ENCODE results near the gene FLAD1. TPM values are rescaled to one million over a fixed set of nuclear protein-coding genes. Genes with fewer than 3 reads are reported as not detected.
A peak's percentile ranks its signal among the peaks of the same experiment; 100 is the strongest.
"Not testable (repeated sequence)": the region's sequence is repeated elsewhere in the genome, so short reads cannot be mapped to it uniquely, and the experiment has no call there.

FLAD1 gene
- total RNA-seq, 1 donor from 2014 or later, result 37.9 TPM

GRCh38 chr1:154988058-154988954 lies 5.2 kb downstream of the FLAD1 start:
- DNase-seq (ENCODE audit: low spot score), result no peak

DNA sequence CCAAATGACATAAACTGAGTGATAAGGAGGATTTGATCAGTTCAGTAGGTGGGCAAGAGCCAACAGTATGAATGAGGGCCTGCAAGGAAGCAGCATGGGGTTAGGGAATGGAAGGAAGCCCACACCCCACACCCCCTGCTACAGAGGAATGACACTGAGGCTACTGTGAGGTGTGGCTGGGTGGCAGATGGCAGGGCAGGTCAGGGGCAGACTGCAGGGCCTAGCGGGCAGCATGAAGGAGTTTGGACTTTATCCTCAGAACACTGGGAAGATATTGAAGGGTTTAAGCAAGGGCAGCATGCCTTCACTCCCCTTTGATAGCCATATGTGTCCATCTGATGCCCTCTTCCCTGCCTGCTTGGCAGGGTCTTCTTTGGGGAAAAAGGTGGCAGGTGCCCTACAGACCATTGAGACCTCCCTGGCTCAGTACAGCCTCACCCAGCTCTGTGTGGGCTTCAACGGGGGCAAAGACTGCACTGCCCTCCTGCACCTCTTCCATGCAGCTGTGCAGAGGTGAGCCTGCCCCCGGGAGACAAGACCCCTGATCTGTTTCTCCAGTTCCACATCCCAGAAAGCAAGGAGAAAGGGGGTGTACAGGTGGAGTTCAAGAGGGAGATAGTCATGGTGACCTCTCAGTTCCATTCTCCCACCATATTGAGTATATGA lies 6.2 kb downstream of the FLAD1 start:
- DNase-seq (ENCODE audit: low spot score), result no peak

GRCh38 chr1:154990276-154990675 lies 7.1 kb downstream of the FLAD1 start:
- no peak for DNase-seq (ENCODE audit: low spot score)

DNA sequence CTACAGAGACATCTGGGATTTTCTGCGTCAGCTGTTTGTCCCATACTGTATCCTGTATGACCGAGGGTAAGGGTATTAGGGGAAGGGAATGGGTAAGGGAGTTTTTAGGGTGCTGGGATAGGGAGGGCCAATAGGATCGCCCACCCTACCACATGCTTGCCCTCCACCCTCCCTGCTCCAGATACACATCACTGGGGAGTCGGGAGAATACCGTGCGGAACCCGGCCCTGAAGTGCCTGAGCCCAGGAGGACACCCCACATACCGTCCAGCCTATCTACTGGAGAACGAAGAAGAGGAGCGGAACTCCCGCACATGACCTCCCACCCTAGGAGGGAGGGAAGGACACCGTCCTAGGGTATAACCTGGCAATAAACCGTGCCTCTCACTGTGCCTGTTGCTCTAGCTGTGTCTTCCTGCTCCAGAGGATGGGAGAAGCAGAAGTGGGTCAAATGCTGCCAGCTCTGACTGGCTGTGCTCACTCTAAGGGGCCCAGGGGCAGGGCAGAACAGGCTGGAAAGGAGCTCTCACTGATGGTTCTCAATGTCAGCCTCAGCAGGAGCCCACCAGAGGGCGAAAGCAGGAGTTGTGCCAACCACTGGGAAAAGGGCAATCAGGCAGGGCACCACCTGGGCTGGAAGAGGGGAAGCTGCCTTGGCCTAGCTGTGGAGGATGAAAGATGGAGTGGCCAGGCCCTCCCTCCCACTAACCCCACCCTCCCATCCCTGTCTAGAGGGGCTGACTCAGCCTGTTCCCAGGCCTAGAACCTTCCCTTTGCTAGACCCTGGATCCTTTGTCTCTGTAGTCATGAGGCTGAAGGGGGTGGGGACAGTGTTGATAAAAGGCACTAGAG lies 9.8 kb downstream of the FLAD1 start:
- DNase-seq (ENCODE audit: low spot score), result no peak

GRCh38 chr1:154993572-154994268 lies 10.6 kb downstream of the FLAD1 start, which contains the start of gene LENEP:
TSS of gene LENEP (plus strand) at chr1:154993586. CDS start at chr1:154993608, 22 bp downstream.
- DNase-seq (ENCODE audit: low spot score), result no peak

DNA sequence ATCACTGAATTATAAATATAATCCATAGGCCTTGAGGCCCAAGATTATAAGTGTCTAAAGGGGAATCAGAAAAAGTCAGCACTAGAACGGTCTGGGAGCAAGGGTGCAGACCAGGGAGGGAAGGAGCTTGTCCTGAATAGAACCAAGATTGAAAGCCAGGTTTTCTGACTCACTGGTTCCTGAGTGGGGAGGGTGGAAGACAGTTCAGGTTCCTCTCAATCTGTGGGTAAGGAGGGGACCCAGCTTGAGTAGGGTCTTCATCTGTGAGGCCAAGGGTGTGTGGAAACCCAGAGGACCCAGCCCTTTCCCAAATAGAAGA lies 11.1 kb downstream of the FLAD1 start:
- no peak for DNase-seq (ENCODE audit: low spot score)

- DNase-seq (ENCODE audit: low spot score), result no peak
Observed at GRCh38 chr1:154994591-154994990, 11.4 kb downstream of the FLAD1 start.

GRCh38 chr1:154995301-154995983 lies 12.3 kb downstream of the FLAD1 start:
- DNase-seq (ENCODE audit: low spot score), result not testable (repeated sequence)

GRCh38 chr1:154996966-154997701 lies 14.0 kb downstream of the FLAD1 start:
- DNase-seq (ENCODE audit: low spot score), result no peak

DNA sequence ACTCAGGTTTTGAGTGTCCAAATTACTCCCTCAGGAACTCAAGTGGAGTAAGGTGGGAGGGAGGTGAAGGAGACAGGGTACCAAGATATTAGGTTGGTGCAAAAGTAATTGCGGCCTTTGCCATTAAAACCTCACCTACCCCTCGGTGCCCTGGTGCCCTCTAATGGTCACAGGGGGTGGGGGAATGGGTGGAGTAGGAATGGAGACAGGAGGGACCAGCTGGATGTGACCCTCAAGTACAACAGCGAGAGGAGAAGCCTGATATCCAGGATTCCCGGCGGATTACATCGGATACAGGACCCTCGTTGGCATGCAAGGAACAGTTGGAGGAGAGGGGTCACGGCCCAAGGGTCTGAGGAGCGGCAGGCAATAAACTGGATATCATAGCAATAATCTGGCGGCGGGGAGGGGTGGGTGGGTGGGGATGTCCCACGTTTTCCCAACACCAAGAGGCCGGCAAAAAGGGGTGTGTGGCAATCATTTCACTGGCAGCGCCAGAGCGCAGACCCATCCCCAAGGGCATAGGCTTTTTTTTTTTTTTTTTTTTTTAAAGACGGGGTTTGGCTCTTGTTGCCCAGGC lies 15.1 kb downstream of the FLAD1 start:
- no peak for DNase-seq (ENCODE audit: low spot score)

GRCh38 chr1:154998818-154999570 lies 15.8 kb downstream of the FLAD1 start:
- no peak for DNase-seq (ENCODE audit: low spot score)

- DNase-seq (ENCODE audit: low spot score), result no peak
Observed at GRCh38 chr1:154999571-155000410, 16.6 kb downstream of the FLAD1 start.

GRCh38 chr1:155000411-155000725 lies 17.2 kb downstream of the FLAD1 start:
- DNase-seq (ENCODE audit: low spot score), result no peak

DNA sequence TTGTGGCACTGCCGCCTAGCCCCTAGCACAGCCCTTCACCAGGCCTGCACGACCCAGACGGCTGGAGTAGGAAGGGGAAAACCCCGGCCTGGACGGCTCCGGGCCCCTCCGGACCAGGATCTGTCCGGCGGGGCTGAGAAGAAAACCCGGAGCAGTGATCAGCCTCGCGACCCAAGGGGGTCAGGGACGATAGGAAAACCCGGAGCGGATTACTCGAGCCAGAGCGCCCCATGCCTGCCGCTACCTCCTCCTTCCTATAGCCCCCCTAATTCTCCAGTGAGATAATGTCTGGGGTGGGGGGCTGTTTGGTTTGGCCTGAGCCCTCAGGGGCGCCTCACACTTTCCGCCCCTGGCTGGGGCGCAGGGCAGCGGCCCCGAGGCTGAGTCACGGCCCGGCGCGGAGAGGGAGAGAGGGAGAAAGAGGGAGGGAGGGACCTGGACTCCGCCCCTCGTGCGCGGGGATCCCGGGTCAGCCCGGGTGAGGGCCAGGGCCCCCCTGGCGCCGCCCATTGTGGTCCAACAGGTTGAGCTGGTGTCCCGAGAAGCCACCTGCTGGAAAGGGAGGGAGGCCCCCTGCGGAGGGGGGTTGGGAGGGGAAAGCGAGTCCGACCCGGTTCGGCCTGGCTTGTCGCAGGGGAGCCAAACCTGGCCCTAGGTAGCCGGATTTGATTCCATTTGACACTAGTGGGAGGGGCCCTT lies 17.7 kb downstream of the FLAD1 start:
- peak; percentile 91 for DNase-seq (ENCODE audit: low spot score)

DNA sequence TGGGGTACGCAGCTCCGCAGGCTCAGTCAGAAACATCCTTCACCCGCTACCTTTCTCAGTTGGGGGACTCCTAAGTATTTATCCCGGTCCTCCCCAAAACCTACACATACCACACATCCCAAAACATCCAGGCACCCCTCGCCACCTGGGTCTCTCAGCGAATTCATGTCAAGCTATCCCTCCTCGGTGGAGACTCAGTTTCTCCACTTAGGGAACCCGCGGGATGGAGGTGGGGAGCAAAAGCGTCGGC lies 18.2 kb downstream of the FLAD1 start:
- DNase-seq (ENCODE audit: low spot score), result no peak

- peak; percentile 100 for DNase-seq (ENCODE audit: low spot score)
Observed at GRCh38 chr1:155001675-155002463, 18.7 kb downstream of the FLAD1 start.
